K562 (cell line): Measurements from ENCODE around the gene SYNE1. TPM values are rescaled to one million over a fixed set of nuclear protein-coding genes. Genes with fewer than 3 reads are reported as not detected.

Source experiments
- ATAC-seq: fragments of 200-7000 bp; cut with Tn5 transposase; 3 replicates; pipeline ENCODE4 v1.9.1; 2020; ENCODE audit warnings: moderate library complexity
- BruUV-seq: library from RNA; stranded (reverse); fragments of 400-500 nt; replicated peaks from 2 replicates; lab custom pipeline; 2021; lab: Mats Ljungman, UMichigan
- CTCF ChIA-PET: fragments of 300-600 bp; formaldehyde crosslinking; extraction: SDS; loops from one replicate; lab custom pipeline; 2021; ENCODE audit warnings: low intra/inter-chr PET ratio; lab: Yijun Ruan, JAX
- POLR2A ChIA-PET: fragments of 300-600, 350-650 bp; sonication (Branson Sonifier 250); formaldehyde crosslinking; extraction: SDS; loops from one replicate; lab custom pipeline; 2021; ENCODE audit warnings: antibody characterized with exemption, inconsistent platforms; lab: Yijun Ruan, JAX
- DNase-seq, 4 experiments: peaks; one replicate each; pipeline versions ENCODE4 v3.0.0 to v3.0.0-alpha.2; 2011 to 2018; ENCODE audit warnings: low spot score in 3 of 4, mixed read lengths in 3 of 4; ENCODE audit errors: extremely low read depth in 1 of 4
- FAIRE-seq: peaks from 2 replicates; lab custom pipeline; 2011; peaks lifted over from hg19 to GRCh38; lab: Jason Lieb, UNC
- H2AFZ ChIP-seq: 2 replicates; pipeline ENCODE4 v1.6.0; 2011; ENCODE audit warnings: low read depth, low read length, control low read depth, inconsistent platforms
- H3K27ac ChIP-seq: fragments of 200-600 bp; 3 replicates; pipeline ENCODE4 v1.8.0; 2011; ENCODE audit warnings: low read depth, mild to moderate bottlenecking, control low read depth, inconsistent platforms, low read length, moderate library complexity, mixed read lengths; ENCODE audit errors: extremely low read depth
- H3K27me3 ChIP-seq, 2 experiments: fragments of 300-600 bp in 1 of 2; 2 replicates in 1 of 2; 3 replicates in 1 of 2; pipeline versions ENCODE4 v1.6.0 to v1.8.0; 2011; ENCODE audit warnings: inconsistent platforms in 2 of 2, low read length in 2 of 2, mild to moderate bottlenecking in 1 of 2, mixed read lengths in 1 of 2, moderate library complexity in 1 of 2; ENCODE audit not compliant: control insufficient read depth in 2 of 2, insufficient read depth in 2 of 2
- H3K36me3 ChIP-seq: fragments of 300-600 bp; 3 replicates; pipeline ENCODE4 v1.8.0; 2011; ENCODE audit warnings: mild to moderate bottlenecking, low read length, inconsistent platforms; ENCODE audit not compliant: control insufficient read depth, insufficient read depth
- H3K4me1 ChIP-seq, 2 experiments: fragments of 200-600 bp in 1 of 2; replicated peaks in 1 of 2; 2 replicates in 1 of 2; 3 replicates in 1 of 2; pipeline versions ENCODE4 v1.5.1 to v1.8.0; 2011; ENCODE audit warnings: inconsistent platforms in 2 of 2, low read length in 2 of 2, mild to moderate bottlenecking in 1 of 2, mixed read lengths in 1 of 2, moderate library complexity in 1 of 2; ENCODE audit not compliant: control insufficient read depth in 2 of 2, insufficient read depth in 2 of 2
- H3K4me2 ChIP-seq: 2 replicates; pipeline ENCODE4 v1.6.1; 2011; ENCODE audit warnings: low read length, control low read depth, inconsistent platforms, mixed read lengths; ENCODE audit not compliant: insufficient read depth
- H3K4me3 ChIP-seq: fragments of 200-600 bp; sonication (generic), shearing (Covaris generic); 2 replicates; pipeline ENCODE4 v1.5.1; 2016; ENCODE audit warnings: control low read depth, inconsistent platforms
- H3K79me2 ChIP-seq: fragments of 200-600 bp; 3 replicates; pipeline ENCODE4 v1.8.0; 2011; ENCODE audit warnings: low read length, inconsistent platforms; ENCODE audit not compliant: control insufficient read depth, insufficient read depth
- H3K9ac ChIP-seq, 2 experiments: 2 replicates each; pipeline versions ENCODE4 v1.6.0 to v1.6.1; 2011; ENCODE audit warnings: low read depth in 2 of 2, low read length in 2 of 2, control low read depth in 1 of 2, inconsistent platforms in 1 of 2, mild to moderate bottlenecking in 1 of 2, mixed read lengths in 1 of 2; ENCODE audit not compliant: insufficient read depth in 1 of 2
- H3K9me1 ChIP-seq: one replicate; pipeline ENCODE4 v1.6.0; 2011; ENCODE audit warnings: inconsistent platforms, mild to moderate bottlenecking, low read length, moderate library complexity; ENCODE audit not compliant: control insufficient read depth, insufficient read depth
- H3K9me3 ChIP-seq: replicated peaks from 2 replicates; pipeline ENCODE4 v1.5.1; 2011; ENCODE audit warnings: low read depth, low read length, inconsistent platforms; ENCODE audit not compliant: control insufficient read depth, insufficient read depth
- H4K20me1 ChIP-seq: replicated peaks from 2 replicates; pipeline ENCODE4 v1.6.1; 2011; ENCODE audit warnings: low read length, inconsistent platforms, mixed read lengths; ENCODE audit not compliant: control insufficient read depth, insufficient read depth
- ATF6 ChIP-seq: sonication (generic); formaldehyde crosslinking; IDR thresholded peaks from 2 replicates; pipeline ENCODE4 v1.4.0; 2020; ENCODE audit warnings: mild to moderate bottlenecking, missing genetic modification reagents
- BRF2 ChIP-seq: IDR thresholded peaks from 3 replicates; pipeline ENCODE4 v1.6.1; 2011; ENCODE audit warnings: borderline replicate concordance, mild to moderate bottlenecking; ENCODE audit not compliant: insufficient read length, insufficient read depth
- CBX5 ChIP-seq: IDR thresholded peaks from 2 replicates; pipeline ENCODE4 v1.6.1; 2014; ENCODE audit warnings: low read depth, borderline replicate concordance
- CHD7 ChIP-seq: fragments of 200-600 bp; sonication (generic); IDR thresholded peaks from one replicate; pipeline ENCODE4 v1.6.1; 2012; ENCODE audit warnings: mild to moderate bottlenecking, low read depth, low read length, inconsistent platforms
- IRF1 ChIP-seq: sonication (generic); formaldehyde crosslinking; IDR thresholded peaks from 2 replicates; pipeline ENCODE4 v1.8.0; 2022; ENCODE audit warnings: missing genetic modification reagents, mild to moderate bottlenecking, borderline replicate concordance
- WGBS: fragments of 100-300 bp; shearing (Covaris generic); methylation state at CpG from one replicate; pipeline ENCODE4 v1.1.6; 2016; ENCODE audit warnings: low coverage, mixed read lengths; ENCODE audit not compliant: insufficient coverage; ENCODE audit errors: missing lambda C conversion rate; 5-methylcytosine and 5-hydroxymethylcytosine counted together
- in situ Hi-C: fragments of 300-500 bp; cut with MboI; formaldehyde crosslinking; loops from 4 replicates; pipeline ENCODE4 v1.15.0; 2018; ENCODE audit warnings: inconsistent platforms, mixed read lengths
- intact Hi-C: fragments of 100-400 bp; cut with micrococcal nuclease; formaldehyde crosslinking; loops from 2 replicates; pipeline ENCODE4 v1.14.2; 2022
- polyA plus RNA-seq, 8 experiments: library from polyadenylated mRNA; depleted of rRNA in 4 of 8; stranded (reverse) in 5 of 8; unstranded in 3 of 8; fragments of >200 nt; fragmentation: Nextera tagmentation in 2 of 8; fragmentation: Illumina TruSeq in 1 of 8; extraction: Ambion mirVana in 2 of 8; extraction: Trizol in 1 of 8; gene quantifications; 2 replicates each; pipeline versions ENCODE4 v1.2.1 to v1.2.3, GENCODE V29; 2011 to 2014; ENCODE audit warnings: inconsistent platforms in 1 of 8, missing spikeins in 1 of 8
- total RNA-seq, 7 experiments: library from RNA; depleted of rRNA in 6 of 7; stranded (reverse); fragments of >200 nt in 6 of 7; fragmentation: Illumina TruSeq in 2 of 7; extraction: Trizol in 2 of 7; gene quantifications; 2 replicates each; pipeline versions ENCODE4 v1.2.1 to v1.2.3, GENCODE V29; 2011 to 2021; ENCODE audit warnings: low replicate concordance in 1 of 7

SYNE1 gene
- total and polyA plus RNA-seq, 9 of the 15 experiments (the other 6 are each of a cell fraction or from before 2014, with no cell fraction given): under 0.01 to 0.42 (median 0.08) TPM; not detected in 1

GRCh38 chr6:152355166-152355565 lies 282.0 kb downstream of the SYNE1 start (continued):
- TF ChIP-seq IRF1 (CRISPR knock-in tag) (no peak), CBX5 (no peak), BRF2 (no peak)
- TF ChIP-seq, all 486 proteins: peak for 0

- no peak for ATAC-seq
- BruUV-seq: no TSS peak
- Histone ChIP-seq H2AFZ (no peak overlapping the region), H3K4me3 (no peak overlapping the region), H3K4me2 (no peak overlapping the region), H3K9me1 (no peaks in the 10 kb centered on the region), H3K9me3 (no peaks in the 10 kb centered on the region), H3K9ac (no peak overlapping the region), H3K27ac (no peak overlapping the region), H3K79me2 (no peaks in the 10 kb centered on the region), H3K4me1 (no peaks in the 10 kb centered on the region), H3K27me3 (no peaks in the 10 kb centered on the region), H4K20me1 (no peaks in the 10 kb centered on the region), H3K36me3 (no peaks in the 10 kb centered on the region)
- DNase-seq: no peak
- CTCF ChIA-PET: no interaction called here
- WGBS: 3% methylated on average over 6 of the region's 6 CpGs
- FAIRE-seq: no peak
- in situ Hi-C loops (no loop called here), intact Hi-C loops (no loop called here)
- POLR2A ChIA-PET: no interaction called here
- no peak for TF ChIP-seq ATF6 (CRISPR knock-in tag)
- TF ChIP-seq CHD7: no peak
Observed at GRCh38 chr6:152353440-152353839, 283.7 kb downstream of the SYNE1 start.
